OCI-LY7 (cell line): Measurements from ENCODE around the gene SCFD2. TPM values are rescaled to one million over a fixed set of nuclear protein-coding genes. Genes with fewer than 3 reads are reported as not detected.

ENCODE experiments used
- BruUV-seq: library from RNA; stranded (reverse); fragments of 400-500 nt; replicated peaks from 2 replicates; lab custom pipeline; 2021; lab: Mats Ljungman, UMichigan
- CTCF ChIA-PET: fragments of 300-600 bp; sonication (Branson Sonifier 250); formaldehyde crosslinking; loops from one replicate; lab custom pipeline; 2022; ENCODE audit warnings: antibody characterized with exemption; ENCODE audit not compliant: unreplicated experiment; lab: Charles Lee
- POLR2A ChIA-PET: fragments of 300-600 bp; sonication (Branson Sonifier 250); formaldehyde crosslinking; loops from one replicate; lab custom pipeline; 2022; ENCODE audit warnings: antibody characterized with exemption; lab: Charles Lee
- DNase-seq: peaks from one replicate; pipeline ENCODE4 v3.0.0-alpha.2; 2015; ENCODE audit warnings: low spot score
- H2AFZ ChIP-seq: fragments of 200-600 bp; sonication (generic), shearing (Covaris generic); 2 replicates; pipeline ENCODE4 v1.6.1; 2014; ENCODE audit warnings: mild to moderate bottlenecking, antibody characterized with exemption, low read length, moderate library complexity
- H3K27ac ChIP-seq: fragments of 200-600 bp; sonication (generic); 2 replicates; pipeline ENCODE4 v1.5.1; 2014; ENCODE audit warnings: mixed run types, low read depth, mild to moderate bottlenecking, moderate library complexity, low read length, inconsistent platforms; ENCODE audit not compliant: poor library complexity, severe bottlenecking
- H3K36me3 ChIP-seq: fragments of 200-600 bp; sonication (generic); 2 replicates; pipeline ENCODE4 v1.6.1; 2014; ENCODE audit warnings: mild to moderate bottlenecking, antibody characterized with exemption, low read length, moderate library complexity, mixed read lengths; ENCODE audit not compliant: insufficient read depth
- H3K4me1 ChIP-seq: fragments of 200-600 bp; sonication (generic); 2 replicates; pipeline ENCODE4 v1.5.1; 2014; ENCODE audit warnings: mild to moderate bottlenecking, low read length; ENCODE audit not compliant: insufficient read depth, poor library complexity, severe bottlenecking
- H3K4me2 ChIP-seq: fragments of 200-600 bp; sonication (generic); 2 replicates; pipeline ENCODE4 v1.6.1; 2014; ENCODE audit warnings: mild to moderate bottlenecking, low read length
- H3K4me3 ChIP-seq: fragments of 200-600 bp; sonication (generic); 2 replicates; pipeline ENCODE4 v1.5.1; 2014; ENCODE audit warnings: mild to moderate bottlenecking, low read depth, low read length; ENCODE audit not compliant: poor library complexity, severe bottlenecking
- H3K79me2 ChIP-seq: fragments of 200-600 bp; sonication (generic); 2 replicates; pipeline ENCODE4 v1.6.1; 2016; ENCODE audit warnings: low read depth, mild to moderate bottlenecking, low read length, moderate library complexity, mixed read lengths; ENCODE audit not compliant: insufficient read depth
- H3K9me2 ChIP-seq: fragments of 200-600 bp; sonication (generic); 2 replicates; pipeline ENCODE4 v1.6.1; 2016; ENCODE audit warnings: mild to moderate bottlenecking, low read length, mixed read lengths; ENCODE audit not compliant: insufficient read depth
- H3K9me3 ChIP-seq: fragments of 200-600 bp; sonication (generic); 2 replicates; pipeline ENCODE4 v1.6.1; 2014; ENCODE audit warnings: mild to moderate bottlenecking, mixed run types, low read length, mixed read lengths
- H4K20me1 ChIP-seq: fragments of 200-600 bp; sonication (generic); 2 replicates; pipeline ENCODE4 v1.6.1; 2014; ENCODE audit warnings: mild to moderate bottlenecking, antibody characterized with exemption, low read length, moderate library complexity, mixed read lengths; ENCODE audit not compliant: insufficient read depth
- CTCF ChIP-seq: fragments of 200-600 bp; sonication (generic); conservative IDR thresholded peaks from 2 replicates; pipeline ENCODE4 v1.5.1; 2014; ENCODE audit warnings: mild to moderate bottlenecking, antibody characterized with exemption, low read length, moderate library complexity, mixed read lengths
- EZH2phosphoT487 ChIP-seq: fragments of 200-600 bp; sonication (generic); IDR thresholded peaks from 2 replicates; pipeline ENCODE4 v1.6.1; 2018; ENCODE audit warnings: low read depth, borderline replicate concordance, mild to moderate bottlenecking, mixed run types, antibody characterized with exemption, low read length, moderate library complexity, mixed read lengths
- intact Hi-C: fragments of 100-400 bp; cut with micrococcal nuclease; formaldehyde crosslinking; loops from one replicate; pipeline ENCODE4 v1.10.0; 2022; ENCODE audit not compliant: unreplicated experiment
- total RNA-seq, 2 experiments: library from RNA; depleted of rRNA in 1 of 2; stranded (reverse); fragments of >200 nt in 1 of 2; shearing (Covaris generic) in 1 of 2; gene quantifications; 2 replicates each; pipeline ENCODE4 v1.2.3, GENCODE V29; 2014 to 2022

SCFD2 gene
- total RNA-seq, 2 experiments from 2014 or later = 27.2 to 52.0 TPM

- Histone ChIP-seq H3K36me3 (no peaks in the 10 kb centered on the region), H3K27ac (no peak overlapping the region), H4K20me1 (no peaks in the 10 kb centered on the region), H3K4me3 (no peak overlapping the region), H3K79me2 (no peaks in the 10 kb centered on the region), H3K4me2 (no peak overlapping the region), H3K9me2 (no peaks in the 10 kb centered on the region), H3K9me3 (no peaks in the 10 kb centered on the region), H3K4me1 (no peaks in the 10 kb centered on the region), H2AFZ (no peak overlapping the region)
- DNase-seq = no peak
- BruUV-seq = no TSS peak
- ChIA-PET POLR2A (interaction anchor here (0.6 kb wide), 1 partner anchor 645 kb away, joined by 3 read pairs; no protein-coding TSS in a partner anchor), CTCF (interaction anchor here (0.6 kb wide), 1 partner anchor 1325 kb away, joined by 4 read pairs; no protein-coding TSS in a partner anchor)
- intact Hi-C loops = no loop called here
- TF ChIP-seq EZH2phosphoT487 = no peak
- no peak for TF ChIP-seq CTCF
These were observed 415.6 kb downstream of the SCFD2 start for GRCh38 chr4:52950226-52950625.

- Histone ChIP-seq H3K9me3 (no peaks in the 10 kb centered on the region), H4K20me1 (no peaks in the 10 kb centered on the region), H3K27ac (no peak overlapping the region), H3K79me2 (no peaks in the 10 kb centered on the region), H3K4me2 (no peak overlapping the region), H3K4me3 (no peak overlapping the region), H3K4me1 (no peaks in the 10 kb centered on the region), H3K9me2 (no peaks in the 10 kb centered on the region), H3K36me3 (no peaks in the 10 kb centered on the region), H2AFZ (no peak overlapping the region)
- no peak for TF ChIP-seq CTCF
- ChIA-PET CTCF (no interaction called here), POLR2A (no interaction called here)
- DNase-seq = no peak
- intact Hi-C loops = no loop called here
- BruUV-seq = no TSS peak
These were observed 416.5 kb downstream of the SCFD2 start for GRCh38 chr4:52949336-52949735.

GRCh38 chr4:52948057-52948423 lies 417.8 kb downstream of the SCFD2 start:
- no peak overlapping the region for H3K4me2 ChIP-seq
- BruUV-seq = no TSS peak
- no peaks in the 10 kb centered on the region for H4K20me1 ChIP-seq
- no peak overlapping the region for H3K4me3 ChIP-seq
- ChIA-PET POLR2A (interaction anchor here (0.7 kb wide), 1 partner anchor 252 kb away, joined by 3 read pairs; no protein-coding TSS in a partner anchor), CTCF (no interaction called here)
- no peak for DNase-seq
- H3K79me2 ChIP-seq = no peaks in the 10 kb centered on the region
- no peaks in the 10 kb centered on the region for H3K36me3 ChIP-seq
- no peak for TF ChIP-seq EZH2phosphoT487
- no peak for TF ChIP-seq CTCF
- no peak overlapping the region for H3K27ac ChIP-seq
- H3K9me2 ChIP-seq = no peaks in the 10 kb centered on the region
- no peaks in the 10 kb centered on the region for H3K9me3 ChIP-seq
- intact Hi-C loops = no loop called here
- H3K4me1 ChIP-seq = no peaks in the 10 kb centered on the region
- no peak overlapping the region for H2AFZ ChIP-seq
